ENCODE measurements around the gene CYB5R4.

- TF ChIP-seq CTCF (IDR thresholded peaks at IDR 0.05; ENCODE audit: low read depth, low read length, poor library complexity, severe bottlenecking), result no peak
- TF ChIP-seq EZH2phosphoT487 (IDR thresholded peaks at IDR 0.05; ENCODE audit: borderline replicate concordance, low read length), result no peak
Observed at GRCh38 chr6:83849127-83849526, 10.4 kb upstream of the CYB5R4 start.

Data from DOHH2 (cell line).